ENCODE data around the gene LACTB. TPM values are rescaled to one million over a fixed set of nuclear protein-coding genes. Genes with fewer than 3 reads are reported as not detected.
A peak's percentile ranks its signal among the peaks of the same experiment; 100 is the strongest.

The LACTB gene
- total RNA-seq, 6 experiments from 2014 or later, result 37.5 to 47.6 (median 45.7) TPM

DNA sequence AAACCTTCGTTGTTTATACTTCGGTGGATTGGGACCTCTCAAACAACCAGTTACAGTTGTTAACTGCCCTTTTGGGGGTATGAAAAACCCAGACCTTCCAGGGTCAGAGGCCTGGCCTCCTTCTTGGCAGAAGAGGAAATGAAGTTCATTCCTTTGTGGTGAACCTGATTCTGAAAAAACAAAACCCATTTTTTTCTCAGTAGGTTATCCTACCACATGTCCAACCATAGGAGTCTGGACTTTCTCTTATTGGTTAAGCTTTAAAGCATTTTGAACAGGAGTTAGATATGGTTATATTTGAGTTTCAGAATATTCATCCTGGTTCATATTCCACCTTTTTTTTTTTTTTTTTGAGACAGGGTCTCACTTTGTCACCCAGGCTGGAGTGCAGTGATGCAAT lies 7.2 kb upstream of the LACTB start:
- Mint-ChIP-seq H3K9me3 (peaks cover 13% of the 10 kb centered on the region), H3K4me1 (ENCODE audit: low read depth) (peaks cover 61% of the 10 kb centered on the region), H3K27ac (0 out of 2 replicates have a peak overlapping the region, but pooled peaks have one; percentile 16), H3K27me3 (ENCODE audit: insufficient read depth) (peaks cover 3% of the 10 kb centered on the region; the same call in 1 of the 2 replicates), H3K36me3 (ENCODE audit: low read depth) (peaks cover 18% of the 10 kb centered on the region), H3K4me3 (no peak overlapping the region)
- no peak for DNase-seq
- no peak for TF ChIP-seq CTCF (IDR thresholded peaks at IDR 0.05)

DNA sequence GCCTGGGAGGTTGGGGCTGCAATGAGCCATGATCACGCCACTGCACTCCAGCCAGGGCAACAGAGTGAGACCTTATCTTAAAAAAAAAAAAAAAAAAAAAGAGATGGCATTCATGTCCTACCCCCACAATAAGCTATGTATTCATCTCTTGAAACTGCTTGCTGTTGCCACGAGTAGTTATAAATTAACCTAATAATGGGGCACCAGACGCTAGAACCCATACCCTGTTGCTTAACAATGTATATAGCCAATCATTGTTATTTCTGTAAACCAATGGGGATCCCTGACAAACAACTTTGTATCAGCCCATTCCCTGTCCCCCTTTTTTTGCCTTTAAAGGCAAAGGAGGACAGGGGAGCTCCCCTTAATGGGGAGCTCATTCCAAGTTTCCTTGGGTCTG lies 2.8 kb upstream of the LACTB start:
- no peak overlapping the region for H3K27ac Mint-ChIP-seq
- TF ChIP-seq CTCF (IDR thresholded peaks at IDR 0.05), result no peak
- no peak for DNase-seq
- no peak overlapping the region for H3K4me3 Mint-ChIP-seq
- peaks cover 12% of the 10 kb centered on the region for H3K9me3 Mint-ChIP-seq
- H3K27me3 Mint-ChIP-seq (ENCODE audit: insufficient read depth), result peaks cover 4% of the 10 kb centered on the region
- H3K4me1 Mint-ChIP-seq (ENCODE audit: low read depth), result peaks cover 34% of the 10 kb centered on the region
- H3K36me3 Mint-ChIP-seq (ENCODE audit: low read depth), result peaks cover 23% of the 10 kb centered on the region

GRCh38 chr15:63122002-63122875 lies 578 bp downstream of the LACTB start:
- TF ChIP-seq CTCF (IDR thresholded peaks at IDR 0.05), result peak; percentile 67
- Mint-ChIP-seq H3K27me3 (ENCODE audit: insufficient read depth) (peaks cover 1% of the 10 kb centered on the region; the same call in 1 of the 2 replicates), H3K36me3 (ENCODE audit: low read depth) (peaks cover 46% of the 10 kb centered on the region), H3K4me1 (ENCODE audit: low read depth) (peaks cover 29% of the 10 kb centered on the region), H3K9me3 (peaks cover 12% of the 10 kb centered on the region), H3K4me3 (peak overlapping the region; percentile 99), H3K27ac (peak overlapping the region; percentile 84)
- peak; percentile 61 for DNase-seq

- Mint-ChIP-seq H3K4me3 (no peak overlapping the region), H3K36me3 (ENCODE audit: low read depth) (peaks cover 52% of the 10 kb centered on the region), H3K27ac (no peak overlapping the region), H3K9me3 (peaks cover 7% of the 10 kb centered on the region), H3K27me3 (ENCODE audit: insufficient read depth) (peaks cover 1% of the 10 kb centered on the region; the same call in 1 of the 2 replicates), H3K4me1 (ENCODE audit: low read depth) (peaks cover 31% of the 10 kb centered on the region)
- DNase-seq, result no peak
- no peak for TF ChIP-seq CTCF (IDR thresholded peaks at IDR 0.05)
These were observed 2.8 kb downstream of the LACTB start for GRCh38 chr15:63124506-63124905.

DNA sequence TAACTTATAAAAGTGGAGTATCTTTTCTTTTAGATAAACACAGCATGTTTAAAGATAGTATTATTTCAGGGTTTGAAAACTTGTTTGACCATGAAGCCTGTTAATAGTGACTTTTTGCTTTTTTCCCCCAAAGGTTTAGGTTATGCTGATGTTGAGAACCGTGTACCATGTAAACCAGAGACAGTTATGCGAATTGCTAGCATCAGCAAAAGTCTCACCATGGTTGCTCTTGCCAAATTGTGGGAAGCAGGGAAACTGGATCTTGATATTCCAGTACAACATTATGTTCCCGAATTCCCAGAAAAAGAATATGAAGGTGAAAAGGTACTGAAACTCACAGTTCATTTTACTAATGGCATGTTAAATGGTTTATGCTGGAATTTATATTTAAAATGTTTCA lies 5.1 kb downstream of the LACTB start:
- Mint-ChIP-seq H3K9me3 (no peaks in the 10 kb centered on the region), H3K4me1 (ENCODE audit: low read depth) (peaks cover 22% of the 10 kb centered on the region), H3K27me3 (ENCODE audit: insufficient read depth) (peaks cover 1% of the 10 kb centered on the region; the same call in 1 of the 2 replicates), H3K36me3 (ENCODE audit: low read depth) (peaks cover 62% of the 10 kb centered on the region), H3K27ac (no peak overlapping the region), H3K4me3 (no peak overlapping the region)
- no peak for DNase-seq
- TF ChIP-seq CTCF (IDR thresholded peaks at IDR 0.05), result no peak

All from HFFc6 (cell line).